Measurements from ENCODE around the gene SNX5.

SNX5 gene

DNA sequence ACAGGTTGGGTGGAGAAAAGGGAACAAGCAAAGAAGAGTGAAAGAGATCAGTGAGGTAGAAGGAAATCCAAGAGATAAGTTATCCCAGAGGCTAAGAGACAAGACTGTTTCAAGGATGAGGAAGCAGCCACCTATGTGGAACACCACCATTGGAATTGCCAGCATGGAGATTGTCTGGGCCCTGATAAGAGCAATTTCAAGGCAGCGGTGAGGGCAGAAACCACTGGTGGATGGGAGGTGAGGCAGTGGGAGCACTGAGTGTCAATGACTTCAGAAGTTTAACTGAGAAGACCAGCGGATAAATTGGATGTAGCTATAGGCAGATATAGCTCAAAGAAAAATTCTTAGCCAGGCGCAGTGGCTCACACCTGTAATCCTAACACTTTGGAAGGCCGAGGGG, 56.7 kb downstream of the SNX5 start:
- no peak for DNase-seq

DNA sequence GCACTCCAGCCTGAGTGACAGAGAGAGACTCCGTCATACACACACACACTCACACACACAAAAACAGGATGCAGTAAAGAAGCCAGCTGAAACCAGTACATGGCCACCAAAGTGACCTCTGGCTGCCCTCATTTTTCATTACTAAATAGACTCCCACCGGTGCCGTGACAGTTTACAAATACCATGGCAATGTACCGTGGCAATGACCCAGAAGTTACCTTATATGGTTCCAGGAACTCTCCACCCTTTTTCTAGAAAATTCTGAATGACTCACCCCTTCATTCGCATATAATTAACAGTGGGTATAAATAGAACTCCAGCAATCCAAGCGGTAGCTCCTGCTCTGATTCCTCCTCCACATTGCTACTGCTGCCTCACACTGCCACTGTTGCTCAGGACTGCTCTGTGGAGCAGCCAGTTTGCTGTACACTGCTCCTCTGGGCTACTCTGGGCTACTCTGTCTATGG, 57.7 kb downstream of the SNX5 start:
- DNase-seq: no peak

DNA sequence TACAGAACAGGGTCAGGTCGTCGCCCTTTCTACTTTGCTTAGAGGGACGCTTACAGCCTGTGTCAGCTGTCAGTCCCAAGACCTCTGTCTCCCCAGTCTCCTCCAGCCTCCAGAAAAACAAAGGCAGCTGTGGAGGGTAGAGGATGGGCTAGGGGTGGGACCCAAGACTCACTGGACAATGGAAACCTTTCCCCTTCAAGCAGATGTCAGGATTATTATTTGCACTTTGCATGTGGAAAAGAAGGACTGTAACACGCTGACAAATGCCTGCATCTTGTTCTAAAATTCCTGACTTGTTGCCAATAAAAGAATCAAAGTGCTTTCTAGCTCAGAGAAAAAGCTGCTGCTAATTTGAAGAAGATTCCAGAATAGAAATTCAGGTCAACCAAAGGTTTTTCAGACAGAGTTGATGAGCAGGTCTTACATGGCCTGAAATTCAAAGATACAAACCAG, 58.7 kb downstream of the SNX5 start:
- DNase-seq: no peak

DNA sequence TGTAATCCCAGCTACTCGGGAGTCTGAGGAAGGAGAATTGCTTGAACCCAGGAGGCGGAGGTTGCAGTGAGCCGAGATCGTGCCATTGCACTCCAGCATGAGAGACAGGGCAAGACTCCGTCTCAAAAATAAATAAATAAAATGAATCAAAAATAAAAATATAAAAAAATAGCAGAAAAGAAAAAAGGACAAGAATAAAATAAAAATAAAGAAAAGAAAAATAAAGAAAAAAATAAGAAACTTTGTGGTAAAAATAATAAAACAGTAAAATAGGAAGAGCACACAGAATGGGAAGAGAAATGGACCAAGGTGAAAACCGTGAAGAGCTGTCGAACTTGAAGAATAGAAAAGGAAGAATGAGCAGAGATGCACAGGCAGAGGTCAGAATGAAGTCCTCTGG, 63.0 kb downstream of the SNX5 start:
- no peak for DNase-seq

DNA sequence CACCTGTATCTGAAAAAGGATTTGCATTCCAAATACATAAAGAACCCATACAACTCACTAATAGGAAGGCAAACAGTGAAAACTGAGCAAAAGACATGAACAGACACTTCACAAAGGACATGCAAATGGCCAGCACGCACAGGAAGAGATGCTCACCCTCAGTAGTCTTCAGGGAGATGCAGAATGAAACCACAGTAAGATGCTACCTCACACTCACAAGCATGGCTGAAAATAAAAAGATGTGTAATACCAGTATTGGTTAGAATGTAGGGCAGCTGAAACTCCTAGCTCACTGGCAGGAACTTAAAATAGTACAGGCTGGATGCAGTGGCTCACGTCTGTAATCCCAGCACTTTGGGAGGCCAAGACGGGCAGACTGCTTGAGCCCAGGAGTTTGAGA, 64.6 kb downstream of the SNX5 start:
- no peak for DNase-seq

DNA sequence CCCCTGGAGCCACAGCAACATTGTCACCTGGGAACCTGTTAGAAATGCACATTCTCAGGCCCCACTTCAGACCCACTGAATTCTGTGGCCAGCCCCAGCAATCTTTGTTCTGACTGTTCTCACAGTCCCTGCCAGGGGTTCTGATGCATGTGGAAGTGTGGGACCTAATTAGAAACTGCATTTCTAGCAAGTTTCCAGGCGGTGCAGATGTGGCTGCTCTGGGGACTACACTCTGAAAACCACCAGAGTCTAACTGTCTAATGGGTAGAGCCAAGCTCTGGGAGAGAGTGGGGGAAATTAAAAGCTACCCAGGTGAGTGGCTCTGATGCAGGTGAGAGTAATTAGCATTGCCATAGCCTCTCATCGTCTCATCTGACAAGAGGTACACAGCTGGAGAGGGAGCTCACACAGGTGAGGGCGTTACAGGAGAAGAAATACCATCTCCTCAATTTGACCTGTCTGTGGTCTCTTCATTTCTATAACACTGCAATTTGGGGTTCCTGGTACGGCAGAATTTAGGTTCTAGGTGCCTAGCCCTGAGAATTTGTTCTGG, 66.0 kb downstream of the SNX5 start:
- no peak for DNase-seq

DNA sequence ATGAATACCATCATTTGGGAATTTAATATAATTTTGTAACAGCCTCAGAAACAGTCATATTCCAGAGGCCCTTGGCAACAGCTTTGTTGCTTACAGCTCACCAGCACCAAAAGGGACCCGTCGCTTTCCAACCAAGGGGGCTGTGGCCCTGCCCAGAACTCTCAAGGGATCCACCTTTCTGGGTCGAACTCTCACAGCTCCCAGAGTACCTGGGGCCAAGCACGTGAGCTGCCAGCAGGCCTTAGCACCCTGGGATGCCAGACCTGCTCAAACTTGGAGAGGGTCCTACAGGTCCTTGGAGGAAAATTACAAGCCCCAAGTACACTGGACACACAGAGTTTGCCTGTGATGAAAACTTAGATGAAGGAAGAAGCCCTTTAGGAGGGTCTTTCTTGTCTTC, 66.6 kb downstream of the SNX5 start:
- DNase-seq: no peak

DNA sequence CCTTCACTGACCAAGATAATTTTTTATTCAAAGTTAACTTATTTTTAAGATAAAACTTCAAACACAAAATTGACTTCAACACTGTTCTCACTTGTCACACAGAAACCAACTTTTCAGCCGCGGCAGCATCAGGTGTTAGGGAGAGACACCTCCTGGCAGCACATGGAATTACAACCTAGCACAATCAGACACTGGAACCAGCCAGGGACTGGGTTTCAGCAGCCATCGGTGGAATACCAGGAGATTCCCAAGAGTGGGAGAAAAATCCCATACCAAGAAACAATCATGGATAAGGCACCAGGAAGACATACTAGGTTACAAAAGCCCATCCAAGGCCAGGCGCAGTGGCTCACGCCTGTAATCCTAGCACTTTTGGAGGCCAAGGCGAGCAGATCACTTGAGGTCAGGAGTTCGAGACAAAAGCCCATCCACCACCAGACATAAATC, 70.0 kb downstream of the SNX5 start:
- no peak for DNase-seq

DNA sequence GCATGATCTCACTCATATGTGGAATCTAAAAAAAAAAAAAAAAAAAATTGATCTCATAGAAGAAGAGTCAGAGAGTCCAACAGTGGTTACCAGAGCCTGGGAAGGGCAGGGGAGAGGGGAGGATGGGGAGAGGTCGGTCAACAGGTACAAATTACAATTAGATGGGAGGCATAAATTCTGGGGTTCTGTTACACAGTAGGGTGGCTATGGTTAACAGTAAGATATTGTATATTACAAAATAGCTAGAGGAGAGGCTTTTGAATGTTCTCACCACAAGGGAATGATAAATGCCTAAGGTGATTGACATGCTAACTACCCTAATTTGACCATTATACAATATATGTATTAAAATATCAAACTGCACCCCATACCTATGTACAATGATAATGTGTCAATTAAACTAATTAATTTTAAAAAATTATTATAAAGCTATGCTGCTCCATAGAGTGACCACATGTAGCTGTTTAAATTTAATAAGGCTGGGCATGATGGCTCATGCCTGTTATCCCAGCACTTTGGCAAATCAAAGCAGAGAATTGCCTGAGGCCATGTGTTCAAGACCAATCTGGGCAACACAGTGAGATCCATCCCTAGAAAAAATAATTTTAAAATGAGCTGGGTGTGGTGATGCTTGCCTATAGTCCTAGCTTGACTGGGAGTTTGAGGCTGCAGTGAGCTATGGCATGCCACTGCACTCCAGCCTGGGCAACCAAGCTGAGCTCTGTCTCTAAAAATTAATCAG, 70.9 kb downstream of the SNX5 start:
- DNase-seq: no peak

DNA sequence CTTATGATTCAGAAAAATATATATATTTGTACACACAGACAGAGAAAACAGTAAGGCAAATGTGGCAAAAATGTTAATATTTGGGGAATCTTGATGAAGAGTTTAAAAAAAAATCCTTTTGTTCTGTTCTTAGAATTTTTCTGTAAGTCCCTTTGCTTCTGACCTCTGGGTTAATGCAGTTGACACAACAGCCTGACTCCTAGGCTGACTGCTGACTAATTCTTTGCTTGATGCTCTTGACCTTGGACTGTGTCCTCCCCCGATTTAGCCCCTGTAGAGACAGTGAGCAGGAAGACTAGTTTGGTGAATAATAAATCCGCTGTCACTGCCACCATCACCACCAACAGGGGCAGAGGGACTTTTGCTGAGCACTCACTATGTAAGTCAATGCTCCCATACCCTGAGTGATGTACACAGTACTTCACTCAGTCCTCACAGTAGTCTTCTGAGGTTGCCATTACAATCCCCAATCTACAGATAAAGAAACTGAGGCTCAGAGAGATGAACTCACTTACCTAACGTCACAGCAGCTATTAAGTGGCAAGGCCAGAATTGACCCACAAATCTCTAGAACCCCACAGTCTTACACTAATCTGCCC, 71.7 kb downstream of the SNX5 start:
- no peak for DNase-seq

DNA sequence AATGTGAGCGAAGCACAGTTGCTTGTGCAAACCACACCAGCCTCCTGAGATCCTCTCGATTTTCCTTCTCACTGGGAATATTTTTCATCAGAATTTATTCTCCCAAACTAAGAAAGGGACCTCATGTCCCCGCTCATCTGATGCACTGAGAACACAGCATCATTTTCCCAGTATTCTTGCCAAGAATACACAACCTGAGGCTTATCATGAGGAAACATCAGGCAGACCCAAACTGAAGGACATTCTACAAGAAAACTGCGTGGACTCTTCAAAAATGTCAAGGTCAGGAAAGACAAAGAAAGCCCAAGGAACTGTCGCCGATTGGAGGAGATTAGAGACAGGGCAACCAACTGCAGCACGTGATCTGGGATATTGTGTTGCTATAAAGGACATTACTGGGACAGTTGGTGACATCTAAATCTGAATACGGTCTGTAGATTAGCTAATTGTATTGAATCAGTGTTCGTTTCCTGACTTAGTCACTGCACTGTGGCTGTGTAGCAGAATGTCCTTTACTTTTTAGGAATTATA, 72.3 kb downstream of the SNX5 start:
- DNase-seq: no peak

DNA sequence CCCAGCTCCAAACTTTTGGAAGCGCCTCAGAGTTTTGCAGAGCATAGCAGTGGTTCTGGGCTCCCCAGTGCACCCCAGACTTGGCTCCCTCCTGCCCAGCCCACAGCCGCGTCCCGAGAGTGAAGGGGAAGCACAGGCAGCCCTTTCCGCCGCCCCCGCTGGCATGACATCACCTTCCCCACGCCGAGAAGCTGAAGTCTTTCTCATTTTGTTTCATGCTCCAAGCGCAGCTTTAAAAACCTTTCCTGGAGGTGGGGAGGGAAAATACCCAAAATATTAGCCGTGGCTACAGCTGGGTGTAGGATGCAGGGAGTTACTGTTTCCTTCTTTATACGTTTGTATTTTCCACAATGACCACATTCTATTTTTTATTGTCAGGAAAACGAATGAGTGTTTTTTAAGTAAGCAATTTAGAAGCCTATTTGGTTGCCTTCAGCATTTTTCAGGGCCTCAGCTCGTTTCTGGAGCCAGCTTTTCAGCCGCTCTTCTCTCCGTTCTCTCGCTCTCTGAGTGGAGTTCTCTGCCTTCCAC, 72.9 kb downstream of the SNX5 start:
- no peak for DNase-seq

DNA sequence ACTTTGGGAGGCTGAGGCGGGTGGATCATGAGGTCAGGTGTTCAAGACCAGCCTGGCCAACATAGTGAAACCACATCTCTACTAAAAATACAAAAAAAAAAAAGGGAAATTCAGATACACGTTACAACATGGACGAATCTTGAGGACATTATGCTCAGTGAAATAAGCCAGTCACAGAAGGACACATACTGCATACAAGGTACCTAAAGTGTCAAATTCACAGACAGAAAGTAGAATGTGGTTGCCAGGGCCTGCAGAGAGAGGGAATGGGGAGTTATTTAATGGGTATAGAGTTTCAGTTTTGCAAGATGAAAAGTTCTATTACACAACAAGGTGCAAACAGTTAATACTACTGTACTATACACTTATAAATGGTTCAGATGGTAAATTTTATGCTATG, 75.1 kb downstream of the SNX5 start:
- no peak for DNase-seq

DNA sequence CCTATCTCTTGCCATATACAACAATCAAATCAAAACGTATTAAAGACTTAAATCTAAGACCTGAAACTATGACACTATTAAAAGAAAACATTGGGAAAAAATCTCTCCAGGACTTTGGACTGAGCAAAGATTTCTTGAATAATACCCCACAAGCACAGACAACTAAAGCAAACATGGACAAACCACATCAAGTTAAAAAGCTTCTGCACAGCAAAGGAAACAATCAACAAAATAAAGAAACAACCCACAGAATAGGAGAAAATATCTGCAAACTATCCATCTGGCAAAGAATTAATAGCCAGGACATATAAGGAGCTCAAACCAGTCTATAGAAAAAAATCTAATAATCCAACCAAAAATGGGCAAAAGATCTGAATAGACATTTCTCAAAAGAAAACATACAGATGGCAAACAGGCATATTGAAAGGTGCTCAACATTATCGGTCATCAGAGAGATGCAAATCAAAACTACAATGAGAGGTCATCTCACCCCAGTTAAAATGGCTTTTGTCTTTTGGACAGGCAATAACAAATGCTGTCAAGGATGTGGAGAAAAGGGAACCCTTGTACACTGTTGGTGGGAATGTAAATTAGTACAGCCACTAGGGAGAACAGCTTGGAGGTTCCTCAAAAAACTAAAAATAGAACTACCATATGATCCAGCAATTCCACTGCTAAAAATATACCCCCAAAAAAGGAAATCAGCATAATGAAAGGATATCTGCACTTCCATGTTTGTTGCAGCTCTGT, 76.2 kb downstream of the SNX5 start:
- no peak for DNase-seq

Data from DMS153 (cell line).